SIG-M5 treated with dmso at 0.1 percent for 504 hours (cell line): ENCODE results near the gene WDR19.
"Not testable (repeated sequence)": the region's sequence is repeated elsewhere in the genome, so short reads cannot be mapped to it uniquely, and the experiment has no call there.

Source experiments
- DNase-seq: peaks from one replicate; lab custom pipeline; 2025; ENCODE audit not compliant: unreplicated experiment; lab: John Stamatoyannopoulos, UW

Gene WDR19

DNA sequence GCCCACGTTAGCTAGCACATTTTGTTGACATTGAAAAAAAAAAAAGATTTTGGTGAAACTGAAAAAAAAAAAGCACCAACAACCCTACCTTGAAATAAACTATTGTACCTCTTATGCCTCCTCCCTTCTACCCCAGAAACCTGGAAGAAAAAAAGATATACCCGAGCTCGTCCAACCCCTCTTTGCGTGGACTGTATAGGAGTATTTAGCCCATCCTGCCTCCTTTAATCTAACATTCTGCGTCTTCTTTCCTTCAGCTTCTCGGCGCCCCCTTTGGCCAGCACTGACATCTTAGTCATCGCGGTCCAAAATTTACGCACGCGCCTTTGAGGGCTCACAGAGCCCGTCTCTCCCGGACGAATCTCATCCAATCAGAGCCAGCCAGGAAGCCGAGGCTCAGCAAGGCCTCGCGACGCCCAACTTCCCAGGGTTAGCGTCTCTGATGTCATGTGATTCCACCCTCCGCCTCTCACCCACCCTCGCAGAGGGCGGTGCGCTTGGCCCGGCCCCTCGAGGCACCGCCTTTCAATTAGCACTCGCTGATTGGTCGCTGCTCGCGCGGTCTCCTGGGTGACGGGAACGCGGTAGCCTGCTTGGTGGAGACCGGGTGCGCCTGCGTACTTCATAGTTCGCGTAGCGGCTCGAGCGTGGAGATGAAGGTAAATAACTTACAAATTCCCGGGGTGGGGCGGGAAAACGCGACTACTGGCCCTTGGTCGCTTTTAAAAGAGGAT lies at the start of gene WDR19:
Gene WDR19, plus strand, starts transcription at position 625 of the 734 bp plus-strand sequence. Its CDS starts 29 bp downstream, at position 654.
- peak; percentile 98 for DNase-seq

DNA sequence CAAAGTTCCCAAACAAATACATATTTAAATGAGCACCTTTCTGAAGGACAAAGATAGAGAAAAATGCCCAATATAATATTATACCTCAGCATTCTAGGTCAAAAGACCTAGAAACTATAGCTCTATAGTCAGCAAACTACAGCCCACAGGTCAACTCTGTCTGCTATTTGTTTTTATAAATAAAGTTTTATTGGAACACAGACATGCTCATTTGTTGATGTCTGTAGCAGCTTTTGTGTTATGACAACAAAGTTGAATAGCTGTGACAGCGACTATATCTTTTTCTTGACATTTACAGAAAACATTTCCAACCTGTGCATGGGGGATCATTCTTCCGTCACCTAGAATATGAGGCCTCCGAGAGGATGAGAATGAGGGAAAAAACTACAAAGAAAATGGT lies 48.7 kb upstream of the WDR19 start:
- DNase-seq = no peak

DNA sequence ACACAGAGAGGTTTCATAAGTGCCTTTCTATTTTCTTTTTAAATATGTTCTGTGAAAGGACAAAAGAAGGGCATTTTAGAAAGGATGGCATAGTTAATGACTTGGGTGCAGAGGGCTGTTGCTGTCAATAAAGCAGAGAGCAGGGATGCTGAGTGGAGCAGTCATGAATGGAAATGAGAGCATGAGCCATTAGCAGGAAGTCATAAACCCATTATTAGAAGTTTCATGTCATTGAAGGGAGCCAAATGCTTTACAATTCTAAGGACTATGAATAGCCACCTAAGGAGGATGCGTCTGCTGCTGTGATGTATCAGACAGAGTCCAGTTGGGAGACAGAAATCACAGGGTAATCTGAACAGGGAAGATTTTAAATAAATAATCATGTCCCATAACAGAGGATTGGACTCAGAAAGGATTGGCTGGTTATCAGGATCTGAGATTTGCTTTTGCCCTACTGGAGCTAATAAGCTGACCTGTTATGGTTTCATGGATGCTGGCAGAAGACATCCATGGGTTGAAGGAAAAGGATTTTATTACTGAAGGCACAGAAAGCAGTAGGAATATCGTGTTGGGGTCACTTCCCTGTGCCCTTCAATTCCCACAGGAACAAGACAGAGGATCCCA lies 47.5 kb upstream of the WDR19 start:
- no peak for DNase-seq

DNA sequence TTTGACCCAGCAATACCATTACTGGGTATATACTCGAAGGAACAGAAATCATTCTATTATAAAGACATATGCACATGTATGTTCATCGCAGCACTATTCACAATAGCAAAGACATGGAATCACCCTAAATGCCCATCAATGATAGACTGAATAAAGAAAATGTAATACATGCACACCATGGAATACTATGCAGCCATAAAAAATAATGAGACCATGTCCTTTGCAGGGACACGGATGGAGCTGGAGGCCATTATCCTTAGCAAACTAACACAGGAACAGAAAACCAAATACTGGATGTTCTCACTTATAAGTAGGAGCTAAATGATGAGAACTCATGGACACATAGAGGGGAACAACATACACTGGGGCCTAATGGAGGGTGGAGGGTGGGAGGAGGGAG lies 44.1 kb upstream of the WDR19 start:
- DNase-seq = not testable (repeated sequence)

DNA sequence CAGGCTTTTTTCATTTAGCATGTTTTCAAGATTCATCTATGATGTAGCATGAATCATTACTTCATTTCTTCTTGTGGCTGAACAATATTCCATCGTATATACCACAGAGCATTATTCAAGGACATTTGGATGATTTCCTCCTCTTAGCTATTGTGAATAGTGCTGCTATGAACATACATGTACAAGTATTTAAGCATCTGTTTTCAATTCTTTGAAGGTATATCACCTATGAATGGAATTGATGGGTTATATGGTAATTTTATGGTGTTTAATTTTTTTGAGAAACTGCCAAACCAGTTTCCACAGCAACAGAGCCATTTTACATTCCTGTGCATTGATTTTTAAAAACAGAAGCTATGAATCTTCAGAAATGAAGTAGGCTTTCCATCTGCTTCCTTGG lies 36.1 kb upstream of the WDR19 start:
- DNase-seq = no peak

DNA sequence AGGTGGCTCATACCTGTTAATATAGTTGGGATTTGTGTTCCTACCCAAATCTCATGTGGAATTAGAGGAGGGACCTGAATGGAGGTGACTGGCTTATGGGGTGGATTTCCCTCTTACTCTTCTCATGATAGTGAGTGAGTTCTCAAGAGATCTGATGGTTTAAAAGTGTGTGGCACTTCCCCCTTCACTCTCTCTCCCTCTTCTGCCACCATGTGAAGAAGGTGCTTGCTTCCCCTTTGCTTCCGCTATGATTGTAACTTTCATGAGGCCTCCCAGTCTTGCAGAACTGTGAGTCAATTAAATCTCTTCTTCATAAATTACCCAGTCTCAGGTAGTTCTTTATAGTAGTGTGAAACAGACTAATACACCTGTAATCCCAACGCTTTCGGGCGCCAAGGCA lies 28.3 kb upstream of the WDR19 start:
- no peak for DNase-seq

DNA sequence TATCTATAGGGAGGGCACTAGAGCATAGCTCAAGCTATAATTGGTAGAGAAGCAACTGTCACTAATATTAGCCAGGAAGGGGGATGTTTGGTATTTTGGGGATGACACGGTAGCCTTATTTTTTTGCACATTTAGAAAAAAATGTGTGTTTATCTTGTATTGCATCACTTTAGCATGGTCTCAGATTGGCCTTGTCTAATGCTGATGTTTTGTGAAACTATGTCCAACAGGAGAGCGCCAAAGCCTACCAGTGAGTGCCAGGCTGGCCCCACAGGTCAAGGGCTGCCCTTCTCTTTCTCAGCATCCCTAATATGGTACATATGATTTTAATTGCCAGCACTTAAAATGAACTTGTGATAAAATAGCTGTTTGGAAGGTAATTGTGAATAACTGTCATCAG lies 24.8 kb upstream of the WDR19 start:
- no peak for DNase-seq

DNA sequence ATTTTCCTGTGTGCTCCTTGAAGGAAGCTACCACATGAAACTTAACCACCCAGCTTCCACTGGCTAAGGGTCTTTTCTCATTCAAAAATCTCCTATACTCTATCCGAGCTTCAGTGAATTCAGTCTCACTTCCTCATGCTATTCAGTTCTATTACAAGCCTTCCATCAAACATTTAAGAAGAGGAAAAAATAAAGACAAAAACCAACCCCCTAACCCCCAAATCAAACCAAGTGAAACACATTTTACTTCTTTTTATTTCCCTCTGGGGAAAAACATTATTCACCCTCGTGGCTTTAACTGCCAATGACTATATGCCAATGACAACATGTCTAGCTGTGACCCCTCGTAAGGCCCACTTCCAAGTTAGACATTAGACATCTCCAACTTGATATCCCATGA lies 16.2 kb upstream of the WDR19 start:
- no peak for DNase-seq

DNA sequence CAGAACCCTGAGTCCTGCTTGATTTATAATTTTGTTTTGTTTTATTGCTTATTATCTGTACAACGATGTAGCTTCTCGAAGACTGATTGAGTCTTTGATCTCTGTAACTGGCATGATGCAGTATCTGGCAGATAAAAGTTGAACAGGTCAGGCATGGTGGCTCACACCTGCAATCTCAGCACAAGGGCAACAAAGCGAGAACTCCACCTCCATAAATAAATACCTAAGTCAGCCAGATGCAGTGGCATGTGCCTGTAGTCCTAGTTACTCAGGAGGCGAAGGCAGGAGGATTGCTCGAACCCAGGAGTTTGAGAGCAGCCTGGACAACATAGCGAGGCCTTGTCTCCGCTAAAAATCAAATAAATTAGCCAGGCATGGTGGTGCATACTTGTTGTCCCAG lies 15.7 kb upstream of the WDR19 start:
- no peak for DNase-seq

DNA sequence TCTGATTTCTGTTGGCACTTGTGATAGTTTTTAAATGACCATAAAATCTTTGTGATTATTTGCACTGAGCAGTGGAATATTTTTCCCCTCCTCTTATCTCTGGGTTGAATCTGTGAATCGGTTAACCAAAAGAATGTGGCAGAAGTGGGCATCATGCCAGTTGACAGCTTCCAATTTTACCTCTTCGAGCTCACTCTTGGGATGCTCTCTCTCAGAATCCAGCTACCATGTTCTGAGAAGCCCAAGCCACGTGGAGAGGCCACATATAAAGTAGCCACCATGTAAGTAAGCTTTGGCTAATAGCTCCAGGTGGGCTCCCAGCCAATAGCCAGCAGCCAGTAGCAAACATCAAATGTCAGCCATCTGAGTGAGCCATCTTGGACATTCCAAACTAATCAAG lies 12.9 kb upstream of the WDR19 start:
- no peak for DNase-seq

DNA sequence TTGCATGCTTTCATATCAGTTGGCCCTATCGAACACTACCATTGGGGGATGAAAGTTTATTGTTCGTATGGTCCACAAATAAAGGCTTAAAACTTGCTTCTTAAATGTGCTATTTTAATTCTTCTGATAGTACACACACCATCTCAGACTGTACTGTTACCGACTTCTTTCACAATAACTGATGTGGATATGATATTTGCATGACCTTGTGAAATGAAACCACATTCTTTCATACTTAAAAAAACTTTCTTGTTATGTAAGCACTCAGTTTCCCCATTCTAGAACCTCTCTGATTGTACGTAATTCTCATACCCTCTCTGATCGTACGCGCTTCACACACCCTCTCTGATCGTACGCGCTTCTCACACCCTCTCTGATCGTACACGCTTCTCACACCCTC lies 12.0 kb upstream of the WDR19 start:
- DNase-seq = no peak

DNA sequence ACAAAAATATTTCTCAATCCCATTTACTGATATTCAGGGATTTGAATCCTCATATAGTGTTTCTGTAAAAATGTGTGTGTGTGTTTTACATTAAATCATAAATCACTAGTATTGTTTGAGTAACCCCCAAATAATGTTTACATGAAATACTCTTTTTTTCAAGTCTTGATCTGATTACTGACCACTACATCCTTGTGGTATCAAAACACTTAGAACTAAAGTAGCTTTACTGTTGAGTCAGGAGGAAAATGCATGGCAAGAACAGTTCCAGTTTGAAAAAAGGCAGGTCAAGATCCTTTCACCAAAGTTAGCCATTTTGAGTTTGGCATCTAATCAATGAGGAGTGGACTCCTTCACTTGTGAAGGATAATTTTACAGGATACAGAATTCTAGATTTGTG lies 3.6 kb upstream of the WDR19 start:
- no peak for DNase-seq

DNA sequence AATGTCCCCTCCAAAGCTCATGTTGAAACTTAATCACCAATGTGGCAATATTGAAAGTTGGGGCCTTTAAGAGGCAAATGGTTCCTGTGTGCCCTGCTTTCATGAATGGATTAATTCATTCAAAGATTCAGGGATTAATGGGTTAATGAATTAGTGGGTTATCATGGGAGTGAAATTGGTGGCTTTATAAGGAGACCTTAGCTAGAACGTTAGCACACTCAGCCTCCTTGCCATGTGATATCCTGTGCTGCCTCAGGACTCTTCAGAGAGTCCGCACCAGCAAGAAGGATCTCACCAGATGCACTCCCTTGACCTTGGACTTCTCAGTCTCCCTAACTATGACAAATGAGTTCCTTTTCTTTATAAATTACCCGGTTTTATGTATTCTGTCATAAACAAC lies 2.6 kb upstream of the WDR19 start:
- no peak for DNase-seq

DNA sequence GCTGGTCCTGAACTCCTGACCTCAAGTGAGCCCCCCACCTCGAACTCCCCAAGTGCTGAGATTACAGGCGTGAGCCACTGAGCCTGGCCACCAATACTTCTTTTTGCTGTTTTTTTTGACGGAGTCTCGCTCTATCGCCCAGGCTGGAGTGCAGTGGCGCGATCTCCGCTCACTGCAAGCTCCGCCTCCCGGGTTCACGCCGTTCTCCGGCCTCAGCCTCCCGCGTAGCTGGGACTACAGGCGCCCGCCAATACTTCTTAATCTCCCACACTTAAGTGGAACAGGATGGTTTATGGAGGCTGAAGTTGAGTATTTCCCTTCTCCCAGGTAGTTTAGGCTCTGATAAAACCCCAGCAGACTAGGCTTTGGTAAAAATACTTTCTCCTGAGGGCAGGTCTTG lies 1.7 kb upstream of the WDR19 start:
- DNase-seq = not testable (repeated sequence)

DNA sequence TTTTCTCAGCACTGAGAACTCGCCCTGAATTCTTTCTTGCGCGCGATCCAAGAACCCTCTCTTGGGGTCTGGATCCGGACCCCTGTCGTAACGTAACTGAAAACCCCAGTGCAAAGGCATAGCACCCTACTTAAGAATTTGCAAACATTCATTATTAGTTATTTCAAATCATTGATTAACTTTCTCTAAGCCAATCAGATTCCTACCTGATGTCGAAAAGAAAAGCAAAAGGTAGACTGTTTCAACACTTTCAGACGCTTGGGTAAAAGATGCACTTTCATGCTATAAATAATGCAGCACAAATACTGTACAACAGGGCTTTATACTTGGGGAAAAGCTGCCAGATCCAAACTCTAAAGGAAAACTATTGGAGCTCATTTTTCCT lies 817 bp upstream of the WDR19 start:
- DNase-seq = no peak

DNA sequence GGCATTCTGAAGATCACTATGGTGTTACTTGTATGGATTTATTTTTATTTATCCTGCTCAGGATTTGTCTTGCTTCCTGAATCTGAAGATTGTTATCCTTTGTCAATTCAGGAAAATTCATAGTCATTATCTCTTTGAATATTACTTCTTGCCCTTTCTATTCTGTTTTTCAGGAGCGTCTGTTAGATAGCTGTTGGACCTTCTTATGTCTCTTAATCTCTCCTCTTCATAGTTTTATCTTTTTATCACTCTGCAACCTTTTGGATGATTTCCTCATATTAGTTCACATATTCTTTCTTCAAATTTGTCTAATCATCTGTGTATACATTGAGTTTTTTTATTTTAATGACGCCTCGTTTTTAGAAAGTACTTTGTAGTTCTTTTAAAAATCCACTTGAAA lies 19.6 kb downstream of the WDR19 start:
- DNase-seq = no peak

DNA sequence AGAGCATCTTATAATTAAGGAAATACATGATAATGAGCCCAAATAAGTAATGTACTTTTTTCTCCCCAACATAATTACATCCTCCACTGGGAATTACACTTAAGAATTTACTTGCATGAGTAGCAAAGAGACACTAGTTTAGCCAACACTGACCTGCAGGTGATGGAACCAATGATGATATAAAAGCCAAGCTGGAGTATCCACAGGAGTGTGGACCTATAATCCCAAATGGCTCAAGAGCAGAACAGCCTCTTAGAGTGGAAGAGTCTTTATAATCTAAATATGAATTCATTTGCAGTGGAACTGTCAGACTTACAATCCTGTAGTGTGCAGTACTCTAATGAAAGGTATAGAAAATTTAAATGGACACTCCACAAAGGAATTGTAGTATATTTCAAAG lies 22.2 kb downstream of the WDR19 start:
- DNase-seq = no peak

DNA sequence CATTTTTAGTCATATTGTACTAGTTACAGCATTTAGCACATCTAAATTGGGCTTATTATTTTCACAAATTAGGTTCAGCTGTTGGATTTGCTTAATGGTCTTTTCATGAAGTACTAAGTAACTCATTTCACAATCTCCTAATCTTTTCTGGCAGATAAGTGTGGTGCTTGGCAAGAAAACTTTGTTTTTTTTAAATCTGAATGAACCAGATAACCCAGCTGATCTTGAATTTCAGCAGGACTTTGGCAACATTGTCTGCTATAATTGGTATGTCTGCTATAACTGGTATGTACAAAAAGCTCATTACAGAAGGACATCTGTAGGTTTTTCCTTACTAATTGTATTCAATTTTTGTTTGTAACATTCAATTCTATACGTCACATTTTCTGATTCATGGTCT lies 22.7 kb downstream of the WDR19 start:
- DNase-seq = no peak

DNA sequence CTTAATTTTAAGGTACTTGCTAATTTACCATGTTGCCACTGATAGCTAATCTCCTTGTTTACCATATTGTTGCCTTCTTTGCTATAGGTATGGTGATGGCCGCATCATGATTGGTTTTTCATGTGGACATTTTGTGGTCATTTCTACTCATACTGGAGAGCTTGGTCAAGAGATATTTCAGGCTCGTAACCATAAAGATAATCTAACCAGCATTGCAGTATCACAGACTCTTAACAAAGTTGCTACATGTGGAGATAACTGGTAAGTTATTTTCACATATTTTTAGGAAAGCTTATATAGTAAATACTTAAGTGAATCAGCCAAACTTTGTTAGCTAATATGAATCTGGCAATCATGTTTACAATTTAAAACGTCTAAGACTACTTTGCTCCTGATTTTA lies 23.1 kb downstream of the WDR19 start:
- DNase-seq = no peak

DNA sequence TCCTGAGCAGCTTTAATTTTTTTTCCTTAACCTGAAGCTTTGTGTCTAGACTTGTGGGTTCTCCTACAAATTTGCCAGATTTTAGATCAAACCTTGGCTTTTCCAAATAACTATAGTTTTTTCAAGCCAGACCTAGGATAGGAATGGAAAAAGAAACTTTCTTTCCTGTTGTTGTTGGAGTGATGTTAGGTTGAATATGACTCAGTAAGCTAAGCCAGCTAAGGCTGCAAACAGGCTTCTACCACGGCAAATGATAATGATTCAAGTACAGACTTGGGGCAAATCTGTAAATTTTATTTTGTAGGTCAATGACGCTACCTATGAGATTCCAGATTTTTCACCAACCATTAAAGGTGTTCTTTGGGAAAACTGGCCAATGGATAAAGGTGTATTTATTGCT lies 45.6 kb downstream of the WDR19 start:
- no peak for DNase-seq

DNA sequence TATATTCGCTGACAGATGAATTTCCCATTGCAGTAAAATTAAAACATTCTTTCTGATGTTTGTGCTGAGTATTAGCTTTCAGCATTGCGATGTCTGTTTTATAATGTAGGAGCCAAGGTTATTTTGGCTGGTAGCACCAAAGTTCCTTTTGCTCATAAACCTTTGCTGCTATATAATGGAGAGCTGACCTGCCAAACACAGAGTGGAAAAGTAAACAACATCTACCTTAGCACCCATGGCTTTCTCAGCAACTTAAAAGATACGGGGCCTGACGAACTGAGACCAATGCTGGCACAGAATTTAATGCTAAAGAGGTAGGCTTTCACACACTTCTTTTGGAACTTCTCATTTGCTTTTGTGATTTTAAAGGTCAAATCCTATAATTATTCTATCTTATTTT lies 46.0 kb downstream of the WDR19 start:
- no peak for DNase-seq

DNA sequence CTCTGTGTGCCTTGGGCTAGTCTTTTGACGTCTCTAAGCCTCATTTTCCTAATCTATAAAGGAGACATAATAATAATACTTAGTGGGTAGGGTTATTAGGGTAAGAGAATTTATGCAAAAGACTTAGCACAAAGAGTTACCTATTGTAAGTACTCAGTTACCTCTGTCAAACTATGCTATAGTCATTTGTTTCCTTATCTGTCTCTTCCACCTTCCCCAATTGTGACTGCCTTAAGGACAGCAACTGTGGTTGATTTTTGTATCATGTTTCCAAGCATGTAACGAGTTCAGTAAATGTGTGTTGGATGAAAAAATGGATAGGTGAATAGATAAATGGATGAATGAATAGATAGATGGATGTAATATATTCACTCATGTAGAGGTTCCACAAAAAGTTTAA lies 48.1 kb downstream of the WDR19 start:
- DNase-seq = no peak

DNA sequence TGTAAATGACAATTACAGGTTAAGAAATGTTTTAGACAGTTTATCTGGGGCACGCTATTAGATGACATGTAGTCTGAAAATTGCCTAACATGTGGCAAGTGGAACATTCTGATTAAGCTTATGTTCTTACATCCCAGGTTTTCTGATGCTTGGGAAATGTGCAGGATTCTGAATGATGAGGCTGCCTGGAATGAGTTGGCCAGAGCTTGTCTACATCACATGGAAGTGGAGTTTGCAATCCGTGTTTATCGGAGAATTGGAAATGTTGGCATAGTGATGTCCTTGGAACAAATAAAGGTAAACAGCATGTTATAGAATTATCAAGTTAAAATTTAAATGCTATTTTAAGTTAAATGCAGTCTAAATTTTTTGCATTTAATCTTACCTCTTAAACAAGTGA lies 49.3 kb downstream of the WDR19 start:
- no peak for DNase-seq
